Endothelial cell of umbilical vein (primary cell): ENCODE results near the gene ALK. TPM values are rescaled to one million over a fixed set of nuclear protein-coding genes. Genes with fewer than 3 reads are reported as not detected.

Source experiments
- BruUV-seq: library from RNA; stranded (reverse); fragments of 400-500 nt; replicated peaks from 2 replicates; lab custom pipeline; 2021; lab: Mats Ljungman, UMichigan
- CTCF ChIA-PET: fragments of 300-600, 350-600 bp; sonication (Branson Sonifier 250); formaldehyde crosslinking; loops from one replicate; lab custom pipeline; 2021; ENCODE audit warnings: antibody characterized with exemption, inconsistent platforms; lab: Charles Lee
- POLR2A ChIA-PET: fragments of 300-600, 350-600 bp; sonication (Branson Sonifier 250); formaldehyde crosslinking; loops from one replicate; lab custom pipeline; 2021; ENCODE audit warnings: antibody characterized with exemption, inconsistent platforms; lab: Charles Lee
- DNase-seq: peaks from one replicate; pipeline ENCODE4 v3.0.0-alpha.2; 2011; ENCODE audit warnings: low read depth, low spot score
- FAIRE-seq: peaks from 2 replicates; lab custom pipeline; 2011; peaks lifted over from hg19 to GRCh38; lab: Jason Lieb, UNC
- H2AFZ ChIP-seq: 2 replicates; pipeline ENCODE4 v1.6.0; 2012; ENCODE audit warnings: low read depth, low read length, control low read depth, inconsistent platforms
- H3K27ac ChIP-seq: 2 replicates; pipeline ENCODE4 v1.5.1; 2011; ENCODE audit warnings: low read depth, mild to moderate bottlenecking, control low read depth, low read length, moderate library complexity; ENCODE audit not compliant: insufficient read depth
- H3K27me3 ChIP-seq, 2 experiments: 2 replicates each; pipeline versions ENCODE4 v1.6.0 to v1.6.1; 2011; ENCODE audit warnings: low read length in 2 of 2, mixed read lengths in 1 of 2; ENCODE audit not compliant: control insufficient read depth in 2 of 2, insufficient read depth in 2 of 2
- H3K36me3 ChIP-seq, 2 experiments: 2 replicates in 1 of 2; 3 replicates in 1 of 2; pipeline ENCODE4 v1.5.1; 2011; ENCODE audit warnings: low read length in 2 of 2, mild to moderate bottlenecking in 1 of 2, moderate library complexity in 1 of 2; ENCODE audit not compliant: control insufficient read depth in 2 of 2, insufficient read depth in 2 of 2; ENCODE audit errors: extremely low read depth in 1 of 2
- H3K4me1 ChIP-seq: 3 replicates; pipeline ENCODE4 v1.5.1; 2011; ENCODE audit warnings: mild to moderate bottlenecking, low read length; ENCODE audit not compliant: control insufficient read depth, insufficient read depth; ENCODE audit errors: extremely low read depth
- H3K4me2 ChIP-seq: 2 replicates; pipeline ENCODE4 v1.6.1; 2011; ENCODE audit warnings: low read length, control low read depth, mixed read lengths; ENCODE audit not compliant: insufficient read depth
- H3K4me3 ChIP-seq, 3 experiments: fragments of 200-600 bp in 1 of 3; sonication (generic), shearing (Covaris generic) in 1 of 3; replicated peaks in 1 of 3; 2 replicates each; pipeline ENCODE4 v1.5.1; 2011 to 2016; ENCODE audit warnings: control low read depth in 3 of 3, low read length in 3 of 3, mild to moderate bottlenecking in 2 of 3, inconsistent platforms in 1 of 3, low read depth in 1 of 3, moderate library complexity in 1 of 3; ENCODE audit not compliant: insufficient read depth in 1 of 3
- H3K79me2 ChIP-seq: 2 replicates; pipeline ENCODE4 v1.6.0; 2012; ENCODE audit warnings: low read length, inconsistent platforms; ENCODE audit not compliant: control insufficient read depth, insufficient read depth
- H3K9ac ChIP-seq: replicated peaks from 2 replicates; pipeline ENCODE3; 2011; ENCODE audit warnings: low read length, control low read depth; ENCODE audit not compliant: insufficient read depth; ENCODE audit errors: extremely low read depth
- H3K9me1 ChIP-seq: replicated peaks from 3 replicates; pipeline ENCODE4 v1.6.0; 2011; ENCODE audit warnings: mild to moderate bottlenecking, low read length; ENCODE audit not compliant: control insufficient read depth, insufficient read depth; ENCODE audit errors: extremely low read depth
- H3K9me3 ChIP-seq: replicated peaks from 2 replicates; pipeline ENCODE4 v1.5.1; 2012; ENCODE audit warnings: low read length, inconsistent platforms; ENCODE audit not compliant: control insufficient read depth, insufficient read depth
- H4K20me1 ChIP-seq: replicated peaks from 2 replicates; pipeline ENCODE3; 2011; ENCODE audit warnings: mild to moderate bottlenecking, low read length; ENCODE audit not compliant: control insufficient read depth, insufficient read depth; ENCODE audit errors: extremely low read depth
- EZH2 ChIP-seq: IDR thresholded peaks from 2 replicates; pipeline ENCODE4 v1.6.1; 2012; ENCODE audit warnings: borderline replicate concordance, low read depth, mild to moderate bottlenecking, moderate library complexity, low read length, inconsistent platforms; ENCODE audit not compliant: severe bottlenecking
- FOS ChIP-seq: IDR thresholded peaks from 2 replicates; pipeline ENCODE4 v1.6.1; 2011; ENCODE audit warnings: mild to moderate bottlenecking, low read length, moderate library complexity, borderline replicate concordance; ENCODE audit not compliant: insufficient read depth
- GATA2 ChIP-seq: IDR thresholded peaks from 2 replicates; pipeline ENCODE4 v1.7.0; 2011; ENCODE audit warnings: low read depth, mild to moderate bottlenecking, moderate library complexity, mixed read lengths, low read length; ENCODE audit not compliant: insufficient read length, insufficient read depth
- JUN ChIP-seq: IDR thresholded peaks from 2 replicates; pipeline ENCODE4 v1.6.1; 2011; ENCODE audit warnings: borderline replicate concordance, low read depth; ENCODE audit not compliant: insufficient read length, insufficient read depth
- MYC ChIP-seq: IDR thresholded peaks from one replicate; pipeline ENCODE4 v1.6.1; 2011; ENCODE audit warnings: mild to moderate bottlenecking, low read depth, low read length
- POLR2A ChIP-seq: IDR thresholded peaks from 2 replicates; pipeline ENCODE4 v1.6.1; 2012; ENCODE audit warnings: low read depth, mild to moderate bottlenecking, control low read depth, low read length
- POLR2AphosphoS5 ChIP-seq: IDR thresholded peaks from 2 replicates; pipeline ENCODE4 v1.6.1; 2012; ENCODE audit warnings: low read depth, mild to moderate bottlenecking, control low read depth, low read length, moderate library complexity; ENCODE audit not compliant: insufficient read depth
- dilution Hi-C: fragments of 300-500 bp; cut with MboI; formaldehyde crosslinking; loops from one replicate; pipeline ENCODE4 v1.15.0; 2019; ENCODE audit warnings: low sequenced_read_pairs; ENCODE audit not compliant: extremely low pct_ligation_motif_present
- intact Hi-C: fragments of 100-400 bp; cut with micrococcal nuclease; formaldehyde crosslinking; loops from one replicate; pipeline ENCODE4 v1.10.0; 2022
- polyA plus RNA-seq, 4 experiments: library from polyadenylated mRNA; depleted of rRNA in 3 of 4; stranded (reverse) in 3 of 4; unstranded in 1 of 4; fragments of >200 nt; gene quantifications; 2 replicates each; pipeline versions ENCODE4 v1.2.1 to v1.2.3, GENCODE V29; 2011 to 2012; ENCODE audit warnings: missing spikeins in 1 of 4
- total RNA-seq: library from RNA; stranded (reverse); gene quantifications from 2 replicates; pipeline ENCODE4 v1.2.3, GENCODE V29; 2021
- TF ChIP-seq, protein P1 (sequence below): IDR thresholded peaks from 2 replicates; pipeline ENCODE4 v1.6.1; 2011; ENCODE audit not compliant: insufficient read depth, insufficient read length
- TF ChIP-seq, protein P2 (sequence below), 2 donors: IDR thresholded peaks; 1 replicate in 1 of 2; 2 replicates in 1 of 2; pipeline ENCODE4 v1.5.1; 2011; ENCODE audit warnings: low read length in 2 of 2, mild to moderate bottlenecking in 2 of 2, moderate library complexity in 2 of 2, control low read depth in 1 of 2, inconsistent platforms in 1 of 2, low read depth in 1 of 2; ENCODE audit not compliant: insufficient read depth in 1 of 2; ENCODE audit errors: extremely low read depth in 1 of 2

Gene ALK
- total and polyA plus RNA-seq, 2 donors (not counting 3 experiments of a cell fraction or from before 2014, with no cell fraction given) = not detected

DNA sequence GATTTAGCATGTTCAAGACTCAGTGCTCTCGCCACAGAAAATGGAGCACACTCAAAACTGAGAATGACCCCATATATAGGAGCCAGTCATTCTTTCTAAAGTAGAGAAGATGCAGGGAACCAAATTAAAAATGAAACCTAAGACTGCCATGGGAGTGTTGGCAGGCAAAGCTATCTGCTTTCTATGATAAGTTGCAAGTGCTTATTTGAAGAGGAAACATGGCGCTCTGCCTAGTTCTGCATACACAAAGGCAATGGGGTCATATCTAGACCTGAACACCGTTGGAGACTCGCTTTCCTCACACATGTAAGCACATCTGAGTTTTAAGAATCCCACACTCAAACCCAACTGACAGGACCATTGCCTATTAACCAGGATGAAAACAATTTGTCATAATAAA, 292.5 kb downstream of the ALK start:
- Histone ChIP-seq H3K4me1 (no peaks in the 10 kb centered on the region), H3K27ac (no peak overlapping the region), H3K9ac (no peak overlapping the region), H3K4me3 (no peak overlapping the region), H3K27me3 (no peaks in the 10 kb centered on the region), H3K9me1 (no peaks in the 10 kb centered on the region), H3K36me3 (no peaks in the 10 kb centered on the region), H3K79me2 (no peaks in the 10 kb centered on the region), H2AFZ (no peak overlapping the region), H3K9me3 (no peaks in the 10 kb centered on the region), H4K20me1 (no peaks in the 10 kb centered on the region), H3K4me2 (no peak overlapping the region)
- intact Hi-C loops = no loop called here
- DNase-seq (no peak), FAIRE-seq (no peak)
- no TSS peak for BruUV-seq
- no peak for TF ChIP-seq POLR2AphosphoS5
- no peak for TF ChIP-seq GATA2
- POLR2A ChIA-PET = no interaction called here
- CTCF ChIA-PET = no interaction called here
- dilution Hi-C loops = no loop called here

DNA sequence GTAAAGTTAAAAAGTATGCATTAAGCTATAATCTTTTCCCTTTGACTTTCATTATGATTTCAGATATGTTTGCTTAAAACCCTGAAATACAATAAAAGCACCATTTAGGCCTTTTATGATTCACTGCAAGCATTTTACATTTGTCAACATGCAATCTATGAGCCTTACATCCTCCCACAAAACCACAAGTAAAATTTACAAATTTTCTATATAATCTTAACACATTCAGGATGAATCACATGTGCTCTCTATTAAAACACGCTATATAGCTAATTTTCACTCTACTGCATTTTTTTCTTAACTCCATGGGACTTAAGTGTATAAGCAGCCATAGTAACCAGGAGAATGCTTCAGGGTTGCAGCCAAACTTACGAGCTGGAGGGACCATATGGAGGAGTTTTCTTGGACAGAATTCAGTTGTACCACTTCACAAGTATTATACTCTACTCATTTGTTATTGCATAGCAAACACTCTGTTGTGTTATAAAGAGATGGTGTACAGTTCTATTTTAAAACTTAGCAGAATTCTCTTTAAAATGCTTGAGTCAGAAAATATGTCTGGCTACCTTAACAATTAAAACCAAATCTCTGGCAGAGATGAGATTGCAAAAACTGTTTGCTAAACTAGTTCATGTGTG, 293.2 kb downstream of the ALK start:
- dilution Hi-C loops (no loop called here), intact Hi-C loops (no loop called here)
- Histone ChIP-seq H3K4me3 (no peak overlapping the region), H3K4me1 (no peaks in the 10 kb centered on the region), H3K9me1 (no peaks in the 10 kb centered on the region), H3K27ac (no peak overlapping the region), H3K4me2 (no peak overlapping the region), H4K20me1 (no peaks in the 10 kb centered on the region), H3K9ac (no peak overlapping the region), H3K9me3 (no peaks in the 10 kb centered on the region), H3K27me3 (no peaks in the 10 kb centered on the region), H3K79me2 (no peaks in the 10 kb centered on the region), H2AFZ (no peak overlapping the region), H3K36me3 (no peaks in the 10 kb centered on the region)
- CTCF ChIA-PET = no interaction called here
- no peak for DNase-seq
- POLR2A ChIA-PET = no interaction called here
- no peak for FAIRE-seq
- no TSS peak for BruUV-seq
- TF ChIP-seq EZH2 (no peak), JUN (no peak), POLR2A (no peak), POLR2AphosphoS5 (no peak), GATA2 (no peak), FOS (no peak), MYC (no peak)
- TF ChIP-seq, protein P1, sequence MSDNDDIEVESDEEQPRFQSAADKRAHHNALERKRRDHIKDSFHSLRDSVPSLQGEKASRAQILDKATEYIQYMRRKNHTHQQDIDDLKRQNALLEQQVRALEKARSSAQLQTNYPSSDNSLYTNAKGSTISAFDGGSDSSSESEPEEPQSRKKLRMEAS = no peak
- TF ChIP-seq, protein P2, sequence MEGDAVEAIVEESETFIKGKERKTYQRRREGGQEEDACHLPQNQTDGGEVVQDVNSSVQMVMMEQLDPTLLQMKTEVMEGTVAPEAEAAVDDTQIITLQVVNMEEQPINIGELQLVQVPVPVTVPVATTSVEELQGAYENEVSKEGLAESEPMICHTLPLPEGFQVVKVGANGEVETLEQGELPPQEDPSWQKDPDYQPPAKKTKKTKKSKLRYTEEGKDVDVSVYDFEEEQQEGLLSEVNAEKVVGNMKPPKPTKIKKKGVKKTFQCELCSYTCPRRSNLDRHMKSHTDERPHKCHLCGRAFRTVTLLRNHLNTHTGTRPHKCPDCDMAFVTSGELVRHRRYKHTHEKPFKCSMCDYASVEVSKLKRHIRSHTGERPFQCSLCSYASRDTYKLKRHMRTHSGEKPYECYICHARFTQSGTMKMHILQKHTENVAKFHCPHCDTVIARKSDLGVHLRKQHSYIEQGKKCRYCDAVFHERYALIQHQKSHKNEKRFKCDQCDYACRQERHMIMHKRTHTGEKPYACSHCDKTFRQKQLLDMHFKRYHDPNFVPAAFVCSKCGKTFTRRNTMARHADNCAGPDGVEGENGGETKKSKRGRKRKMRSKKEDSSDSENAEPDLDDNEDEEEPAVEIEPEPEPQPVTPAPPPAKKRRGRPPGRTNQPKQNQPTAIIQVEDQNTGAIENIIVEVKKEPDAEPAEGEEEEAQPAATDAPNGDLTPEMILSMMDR (IDR thresholded peaks at IDR 0.05; ENCODE audit: extremely low read depth in 1 of 2, insufficient read depth in 1 of 2, low read depth in 1 of 2, low read length in 2 of 2) = no peak
